ENCODE results near the gene AIG1.

The AIG1 gene

GRCh38 chr6:143098054-143098671 lies 37.5 kb downstream of the AIG1 start:
- DNase-seq, result no peak

GRCh38 chr6:143099647-143100046 lies 39.0 kb downstream of the AIG1 start:
- peak; percentile 3 for DNase-seq

- DNase-seq, result no peak
Observed at GRCh38 chr6:143100429-143100828, 39.7 kb downstream of the AIG1 start.

- DNase-seq, result no peak
Observed at GRCh38 chr6:143103916-143104315, 43.2 kb downstream of the AIG1 start.

- DNase-seq, result no peak
Observed at GRCh38 chr6:143107440-143107839, 46.8 kb downstream of the AIG1 start.

- no peak for DNase-seq
Observed at GRCh38 chr6:143107911-143108761, 47.4 kb downstream of the AIG1 start.

GRCh38 chr6:143109196-143109595 lies 48.5 kb downstream of the AIG1 start:
- DNase-seq, result no peak

- DNase-seq, result no peak
Observed at GRCh38 chr6:143110572-143110971, 49.9 kb downstream of the AIG1 start.

GRCh38 chr6:143110996-143111395 lies 50.3 kb downstream of the AIG1 start:
- no peak for DNase-seq

GRCh38 chr6:143111443-143111842 lies 50.8 kb downstream of the AIG1 start:
- DNase-seq, result no peak

GRCh38 chr6:143112084-143112768 lies 51.5 kb downstream of the AIG1 start:
- no peak for DNase-seq

GRCh38 chr6:143112837-143113236 lies 52.1 kb downstream of the AIG1 start:
- no peak for DNase-seq

GRCh38 chr6:143115728-143116127 lies 55.0 kb downstream of the AIG1 start:
- no peak for DNase-seq

- no peak for DNase-seq
Observed at GRCh38 chr6:143117108-143117507, 56.4 kb downstream of the AIG1 start.

GRCh38 chr6:143119260-143119659 lies 58.6 kb downstream of the AIG1 start:
- no peak for DNase-seq

GRCh38 chr6:143123081-143123480 lies 62.4 kb downstream of the AIG1 start:
- no peak for DNase-seq

GRCh38 chr6:143123941-143124340 lies 63.3 kb downstream of the AIG1 start:
- DNase-seq, result no peak

- no peak for DNase-seq
Observed at GRCh38 chr6:143125455-143125854, 64.8 kb downstream of the AIG1 start.

- no peak for DNase-seq
Observed at GRCh38 chr6:143125864-143126573, 65.3 kb downstream of the AIG1 start.

- DNase-seq, result no peak
Observed at GRCh38 chr6:143126574-143126941, 65.9 kb downstream of the AIG1 start.

- no peak for DNase-seq
Observed at GRCh38 chr6:143127941-143128680, 67.4 kb downstream of the AIG1 start.

GRCh38 chr6:143128681-143129015 lies 68.0 kb downstream of the AIG1 start:
- DNase-seq, result no peak

GRCh38 chr6:143130928-143131327 lies 70.2 kb downstream of the AIG1 start:
- no peak for DNase-seq

Data from DMS153 (cell line).